AG04450 (cell line): ENCODE results near the gene PARD3. TPM values are rescaled to one million over a fixed set of nuclear protein-coding genes. Genes with fewer than 3 reads are reported as not detected.

Source experiments
- CTCF ChIA-PET: fragments of 300-600, 350-600 bp; formaldehyde crosslinking; extraction: SDS; loops from one replicate; lab custom pipeline; 2022; ENCODE audit warnings: antibody characterized with exemption, inconsistent platforms; lab: Charles Lee
- POLR2A ChIA-PET: fragments of 350-600 bp; formaldehyde crosslinking; extraction: SDS; loops from one replicate; lab custom pipeline; 2021; ENCODE audit warnings: antibody characterized with exemption, inconsistent platforms; lab: Yijun Ruan, JAX
- DNase-seq: peaks from one replicate; pipeline ENCODE4 v3.0.0-alpha.2; 2011; ENCODE audit warnings: low read depth, low spot score
- H3K27ac ChIP-seq: one replicate; pipeline ENCODE4 v1.5.1; 2012; ENCODE audit warnings: low read depth, low read length, control low read depth
- H3K27me3 ChIP-seq: one replicate; pipeline ENCODE4 v1.6.0; 2012; ENCODE audit warnings: low read length; ENCODE audit not compliant: control insufficient read depth, insufficient read depth
- H3K4me3 ChIP-seq: 2 replicates; pipeline ENCODE4 v1.5.1; 2011; ENCODE audit warnings: mild to moderate bottlenecking, low read depth, low read length, control low read depth
- H3K9me3 ChIP-seq: 2 replicates; pipeline ENCODE4 v1.5.1; 2012; ENCODE audit warnings: low read length; ENCODE audit not compliant: control insufficient read depth, insufficient read depth
- CTCF ChIP-seq: IDR thresholded peaks from 2 replicates; pipeline ENCODE4 v1.5.1; 2011; ENCODE audit warnings: low read depth, low read length, control low read depth, inconsistent platforms
- polyA plus RNA-seq: library from polyadenylated mRNA; depleted of rRNA; stranded (reverse); fragments of >200 nt; gene quantifications from 2 replicates; pipeline ENCODE4 v1.2.3, GENCODE V29; 2011

The PARD3 gene
- polyA plus RNA-seq, 1 experiment: 43.1 TPM

GRCh38 chr10:34618611-34619010 is 196.5 kb downstream of the PARD3 start:
- DNase-seq: no peak
- no peaks in the 10 kb centered on the region for H3K9me3 ChIP-seq
- no peaks in the 10 kb centered on the region for H3K27me3 ChIP-seq
- no peak for TF ChIP-seq CTCF
- no peak overlapping the region for H3K27ac ChIP-seq
- CTCF ChIA-PET: interaction anchor here (2.0 kb wide), 1 partner anchor 19 kb away, joined by 12 read pairs; no protein-coding TSS in a partner anchor
- H3K4me3 ChIP-seq: no peak overlapping the region
- POLR2A ChIA-PET: no interaction called here

GRCh38 chr10:34615770-34616169 is 199.3 kb downstream of the PARD3 start:
- POLR2A ChIA-PET: no interaction called here
- CTCF ChIA-PET: no interaction called here
- H3K9me3 ChIP-seq: no peaks in the 10 kb centered on the region
- no peak for TF ChIP-seq CTCF
- no peak for DNase-seq
- no peaks in the 10 kb centered on the region for H3K27me3 ChIP-seq
- no peak overlapping the region for H3K4me3 ChIP-seq
- H3K27ac ChIP-seq: no peak overlapping the region

- no peak overlapping the region for H3K4me3 ChIP-seq
- no peak overlapping the region for H3K27ac ChIP-seq
- ChIA-PET CTCF (interaction anchor here (1.1 to 1.6 kb wide), 2 partner anchors 22 to 25 kb away, joined by 3 to 4 read pairs; no protein-coding TSS in a partner anchor), POLR2A (no interaction called here)
- no peaks in the 10 kb centered on the region for H3K27me3 ChIP-seq
- no peak for TF ChIP-seq CTCF
- H3K9me3 ChIP-seq: no peaks in the 10 kb centered on the region
- DNase-seq: no peak
Measured at GRCh38 chr10:34613491-34613890, 201.6 kb downstream of the PARD3 start.

GRCh38 chr10:34612938-34613337 is 202.2 kb downstream of the PARD3 start:
- TF ChIP-seq CTCF: no peak
- CTCF ChIA-PET: interaction anchor here (1.1 to 2.9 kb wide), 3 partner anchors 22 to 26 kb away, joined by 3 to 9 read pairs (median 4); no protein-coding TSS in a partner anchor

GRCh38 chr10:34612446-34612845 is 202.7 kb downstream of the PARD3 start:
- POLR2A ChIA-PET: no interaction called here
- no peak for TF ChIP-seq CTCF

More at GRCh38 chr10:34612938-34613337, 202.2 kb downstream of the PARD3 start:
- Histone ChIP-seq H3K27me3 (no peaks in the 10 kb centered on the region), H3K4me3 (no peak overlapping the region), H3K9me3 (no peaks in the 10 kb centered on the region), H3K27ac (no peak overlapping the region)
- POLR2A ChIA-PET: no interaction called here
- DNase-seq: no peak

More at GRCh38 chr10:34612446-34612845, 202.7 kb downstream of the PARD3 start:
- DNase-seq: no peak
- H3K9me3 ChIP-seq: no peaks in the 10 kb centered on the region
- no peaks in the 10 kb centered on the region for H3K27me3 ChIP-seq
- H3K27ac ChIP-seq: no peak overlapping the region
- CTCF ChIA-PET: interaction anchor here (1.6 to 2.9 kb wide), 2 partner anchors 25 to 26 kb away, joined by 4 to 9 read pairs; no protein-coding TSS in a partner anchor
- no peak overlapping the region for H3K4me3 ChIP-seq
